ENCODE measurements around the gene NCKAP5. TPM values are rescaled to one million over a fixed set of nuclear protein-coding genes. Genes with fewer than 3 reads are reported as not detected.

The NCKAP5 gene
- total RNA-seq, 1 donor from 2014 or later, result 8.8 TPM

GRCh38 chr2:132936261-132936660 is 632.0 kb downstream of the NCKAP5 start:
- DNase-seq (ENCODE audit: extremely low spot score in 2 of 2), result no peak
- H3K27ac ChIP-seq, result no peak overlapping the region
- H3K9me3 ChIP-seq, result no peaks in the 10 kb centered on the region
- no peak for TF ChIP-seq POLR2A (IDR thresholded peaks at IDR 0.05)
- TF ChIP-seq POLR2AphosphoS5 (IDR thresholded peaks at IDR 0.05; ENCODE audit: insufficient read depth in 1 of 2, low read depth in 1 of 2), result no peak
- TF ChIP-seq, protein P1, sequence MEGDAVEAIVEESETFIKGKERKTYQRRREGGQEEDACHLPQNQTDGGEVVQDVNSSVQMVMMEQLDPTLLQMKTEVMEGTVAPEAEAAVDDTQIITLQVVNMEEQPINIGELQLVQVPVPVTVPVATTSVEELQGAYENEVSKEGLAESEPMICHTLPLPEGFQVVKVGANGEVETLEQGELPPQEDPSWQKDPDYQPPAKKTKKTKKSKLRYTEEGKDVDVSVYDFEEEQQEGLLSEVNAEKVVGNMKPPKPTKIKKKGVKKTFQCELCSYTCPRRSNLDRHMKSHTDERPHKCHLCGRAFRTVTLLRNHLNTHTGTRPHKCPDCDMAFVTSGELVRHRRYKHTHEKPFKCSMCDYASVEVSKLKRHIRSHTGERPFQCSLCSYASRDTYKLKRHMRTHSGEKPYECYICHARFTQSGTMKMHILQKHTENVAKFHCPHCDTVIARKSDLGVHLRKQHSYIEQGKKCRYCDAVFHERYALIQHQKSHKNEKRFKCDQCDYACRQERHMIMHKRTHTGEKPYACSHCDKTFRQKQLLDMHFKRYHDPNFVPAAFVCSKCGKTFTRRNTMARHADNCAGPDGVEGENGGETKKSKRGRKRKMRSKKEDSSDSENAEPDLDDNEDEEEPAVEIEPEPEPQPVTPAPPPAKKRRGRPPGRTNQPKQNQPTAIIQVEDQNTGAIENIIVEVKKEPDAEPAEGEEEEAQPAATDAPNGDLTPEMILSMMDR (IDR thresholded peaks at IDR 0.05), result no peak
- no peaks in the 10 kb centered on the region for H3K4me1 ChIP-seq
- no peak overlapping the region for H3K4me3 ChIP-seq
- intact Hi-C loops (cut with DNase I), result no loop called here
- H3K36me3 ChIP-seq, result no peaks in the 10 kb centered on the region
- no peaks in the 10 kb centered on the region for H3K27me3 ChIP-seq

GRCh38 chr2:132929786-132930185 is 638.5 kb downstream of the NCKAP5 start:
- Histone ChIP-seq H3K27ac (no peak overlapping the region), H3K4me3 (no peak overlapping the region), H3K4me1 (no peaks in the 10 kb centered on the region), H3K36me3 (no peaks in the 10 kb centered on the region), H3K9me3 (no peaks in the 10 kb centered on the region), H3K27me3 (no peaks in the 10 kb centered on the region)
- intact Hi-C loops (cut with DNase I), result no loop called here
- DNase-seq (ENCODE audit: extremely low spot score in 2 of 2), result no peak
- TF ChIP-seq POLR2A (IDR thresholded peaks at IDR 0.05) (no peak), POLR2AphosphoS5 (IDR thresholded peaks at IDR 0.05; ENCODE audit: insufficient read depth in 1 of 2, low read depth in 1 of 2) (no peak)
- TF ChIP-seq, protein P1 (IDR thresholded peaks at IDR 0.05), result no peak

GRCh38 chr2:132923787-132924186 is 644.5 kb downstream of the NCKAP5 start:
- intact Hi-C loops (cut with DNase I), result no loop called here
- Histone ChIP-seq H3K9me3 (no peaks in the 10 kb centered on the region), H3K4me3 (no peak overlapping the region), H3K4me1 (no peaks in the 10 kb centered on the region), H3K27ac (no peak overlapping the region), H3K27me3 (no peaks in the 10 kb centered on the region), H3K36me3 (no peaks in the 10 kb centered on the region)
- TF ChIP-seq POLR2AphosphoS5 (IDR thresholded peaks at IDR 0.05; ENCODE audit: insufficient read depth in 1 of 2, low read depth in 1 of 2), result no peak
- no peak for TF ChIP-seq POLR2A (IDR thresholded peaks at IDR 0.05)
- DNase-seq (ENCODE audit: extremely low spot score in 2 of 2), result no peak

- TF ChIP-seq POLR2A (IDR thresholded peaks at IDR 0.05), result no peak
- TF ChIP-seq POLR2AphosphoS5 (IDR thresholded peaks at IDR 0.05; ENCODE audit: insufficient read depth in 1 of 2, low read depth in 1 of 2), result no peak
- H3K36me3 ChIP-seq, result no peaks in the 10 kb centered on the region
- H3K4me1 ChIP-seq, result no peaks in the 10 kb centered on the region
- H3K9me3 ChIP-seq, result no peaks in the 10 kb centered on the region
- no peak overlapping the region for H3K27ac ChIP-seq
- DNase-seq (ENCODE audit: extremely low spot score in 2 of 2), result no peak
- intact Hi-C loops (cut with DNase I), result no loop called here
- no peaks in the 10 kb centered on the region for H3K27me3 ChIP-seq
- H3K4me3 ChIP-seq, result no peak overlapping the region
These were observed 652.3 kb downstream of the NCKAP5 start for GRCh38 chr2:132915812-132916549.

GRCh38 chr2:132911726-132912724 is 656.2 kb downstream of the NCKAP5 start:
- TF ChIP-seq POLR2A (IDR thresholded peaks at IDR 0.05) (no peak), POLR2AphosphoS5 (IDR thresholded peaks at IDR 0.05; ENCODE audit: insufficient read depth in 1 of 2, low read depth in 1 of 2) (no peak)
- TF ChIP-seq, protein P1 (IDR thresholded peaks at IDR 0.05), result no peak
- H3K27me3 ChIP-seq, result no peaks in the 10 kb centered on the region

More at GRCh38 chr2:132911726-132912724, 656.2 kb downstream of the NCKAP5 start:
- Histone ChIP-seq H3K4me3 (no peak overlapping the region), H3K9me3 (no peaks in the 10 kb centered on the region), H3K27ac (no peak overlapping the region), H3K4me1 (no peaks in the 10 kb centered on the region), H3K36me3 (no peaks in the 10 kb centered on the region)
- intact Hi-C loops (cut with DNase I), result no loop called here
- DNase-seq (ENCODE audit: extremely low spot score in 2 of 2), result no peak

Measured in vagina (tissue), 2 donors.